Dorsolateral prefrontal cortex (tissue), 118 donors: ENCODE data around the gene MACO1. TPM values are rescaled to one million over a fixed set of nuclear protein-coding genes. Genes with fewer than 3 reads are reported as not detected.

Source experiments
- total RNA-seq, 120 experiments: library from RNA; stranded (reverse); gene quantifications; one replicate each; pipeline versions ENCODE4 v1.2.3 to v1.2.4, GENCODE V29; 2022

Gene MACO1
- total RNA-seq, 120 experiments from 2014 or later: 18.5 to 37.8 (median 29.8) TPM

Other genes starting within 250 kb of the MACO1 start
- gene SYF2, start 198.4 kb upstream of the MACO1 start, total RNA-seq: 10 to 100 TPM; 19.7 to 39.9 (median 26.6) TPM
- 100 to 1,000 TPM in 118 of 120 experiments, 10 to 100 TPM in 2; 87.8 to 261 (median 154) TPM for gene RSRP1, start 183.4 kb upstream of the MACO1 start, total RNA-seq
- gene RHD, start 158.4 kb upstream of the MACO1 start, total RNA-seq: under 1 TPM in 8 of 120 experiments, not detected in 112; 0.22 to 0.96 (median 0.56) TPM
- gene TMEM50A, start 92.6 kb upstream of the MACO1 start, total RNA-seq: 10 to 100 TPM; 45.9 to 98.2 (median 68.2) TPM
- 1 to 10 TPM in 96 of 120 experiments, under 1 TPM in 24; 0.41 to 6.2 (median 1.7) TPM for gene RHCE, start 10.1 kb upstream of the MACO1 start, total RNA-seq
- gene LDLRAP1, start 112.7 kb downstream of the MACO1 start, total RNA-seq: 10 to 100 TPM in 112 of 120 experiments, 1 to 10 TPM in 8; 6.1 to 62.3 (median 19.3) TPM
- 10 to 100 TPM; 32.3 to 86.5 (median 58.9) TPM for gene MAN1C1, start 185.9 kb downstream of the MACO1 start, total RNA-seq